GM19372 (cell line): ENCODE results near the gene C1orf167.
A peak's percentile ranks its signal among the peaks of the same experiment; 100 is the strongest.
"Not testable (repeated sequence)": the region's sequence is repeated elsewhere in the genome, so short reads cannot be mapped to it uniquely, and the experiment has no call there.

Source experiments
- ATAC-seq: cut with Tn5 transposase; IDR thresholded peaks from one replicate; pipeline ENCODE4 v1.9.1; 2021; ENCODE audit warnings: mild to moderate bottlenecking, low read depth, moderate library complexity; ENCODE audit not compliant: unreplicated experiment

Gene C1orf167

DNA sequence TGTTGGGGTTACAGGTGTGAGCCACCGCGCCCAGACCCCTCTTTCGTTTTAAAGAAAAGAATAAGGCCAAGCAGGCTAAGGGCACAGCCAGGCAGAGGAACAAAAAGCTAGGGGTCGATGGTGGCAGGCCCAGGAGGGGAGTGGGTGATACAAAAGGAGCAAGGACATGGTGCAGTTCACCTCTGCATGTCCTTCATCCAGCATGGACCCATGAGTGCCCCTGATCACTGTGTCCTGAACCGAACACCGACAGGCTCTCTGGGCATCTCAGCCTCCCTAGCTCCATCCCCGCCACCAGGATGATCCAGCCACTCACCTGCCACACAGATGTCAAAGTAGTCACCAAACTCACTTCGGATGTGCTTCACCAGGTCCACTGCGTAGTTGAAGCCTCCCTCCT, 37.9 kb downstream of the C1orf167 start:
- no peak for ATAC-seq

- ATAC-seq = no peak
Measured at GRCh38 chr1:11800391-11800755, 38.4 kb downstream of the C1orf167 start.

DNA sequence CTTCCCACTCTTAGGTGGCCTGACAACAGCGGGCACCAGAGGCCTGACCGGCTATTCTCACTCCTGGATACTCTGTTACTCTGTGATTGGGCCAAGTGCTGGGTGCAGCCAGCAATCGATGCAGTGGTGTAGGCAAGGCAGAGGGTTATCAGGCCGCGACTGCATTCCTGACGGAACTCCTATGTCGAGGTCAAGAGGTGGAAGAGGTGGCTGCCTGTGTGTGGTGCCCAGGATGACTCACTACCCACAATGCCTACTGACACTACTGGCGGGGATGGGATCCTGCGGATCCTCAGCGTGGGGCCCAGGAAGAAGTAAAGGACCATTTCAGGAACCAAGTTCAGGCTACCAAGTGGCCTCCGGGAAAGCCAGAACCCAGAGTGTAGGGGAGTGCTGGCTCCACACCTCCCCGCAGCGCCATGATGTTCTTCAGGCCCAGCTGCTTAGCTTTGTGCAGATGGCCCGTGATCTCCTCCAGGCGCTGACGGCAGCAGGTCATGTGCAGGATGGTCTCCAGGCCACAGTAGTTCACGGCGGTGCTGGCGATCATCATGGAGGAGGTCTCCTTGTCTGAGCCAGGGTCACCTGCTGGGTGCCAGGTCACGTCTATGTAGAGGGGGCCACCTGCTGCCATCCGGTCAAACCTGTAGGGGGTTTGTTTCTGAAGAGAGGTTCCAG, 38.9 kb downstream of the C1orf167 start:
- ATAC-seq = no peak

- ATAC-seq = no peak
Measured at GRCh38 chr1:11802616-11802972, 40.6 kb downstream of the C1orf167 start.

DNA sequence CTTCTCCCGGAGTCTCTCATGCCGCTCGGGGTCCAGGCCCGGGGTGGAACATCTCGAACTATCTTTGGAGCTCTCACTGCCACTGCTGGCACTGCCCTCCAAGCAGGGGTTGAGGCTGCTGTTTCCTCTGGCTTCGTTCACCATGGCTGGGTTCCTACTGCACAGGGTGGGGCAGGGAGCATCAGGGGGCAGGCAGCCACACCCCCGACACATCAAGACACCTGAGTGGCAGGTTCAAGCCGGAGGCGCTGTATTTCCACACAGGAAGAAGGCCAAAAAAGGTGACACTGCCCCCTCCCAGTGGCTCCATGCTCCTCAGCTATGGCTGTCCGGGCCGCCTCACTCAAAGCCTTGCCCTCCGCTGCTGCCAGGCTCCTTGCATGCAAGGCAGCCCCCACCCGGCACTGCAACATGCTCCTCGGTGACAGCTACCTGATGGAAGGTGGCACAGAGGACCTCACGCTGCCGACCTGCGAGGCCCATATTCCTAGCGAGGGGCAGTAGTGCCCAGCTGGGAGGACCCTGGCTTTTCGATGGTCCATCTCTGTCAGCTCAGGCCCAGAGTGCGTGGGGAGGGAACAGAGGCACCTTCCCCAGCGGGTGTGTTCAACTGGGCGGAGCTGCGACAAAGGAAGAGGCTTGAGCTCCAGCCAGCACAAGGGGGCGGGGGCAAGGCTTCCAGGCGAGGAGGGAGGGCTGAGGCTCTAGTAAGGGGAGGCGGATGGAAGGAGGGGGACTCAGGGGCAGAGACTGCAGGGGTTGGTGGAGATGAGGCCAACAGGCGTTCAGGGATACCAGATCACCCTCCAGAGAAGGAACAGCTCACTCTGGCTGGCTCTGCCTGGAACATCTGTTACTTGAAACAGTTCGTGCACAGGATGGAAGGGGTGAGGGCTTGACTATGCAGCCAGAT, 41.2 kb downstream of the C1orf167 start:
- ATAC-seq = no peak

- ATAC-seq = not testable (repeated sequence)
Measured at GRCh38 chr1:11803924-11804665, 42.1 kb downstream of the C1orf167 start.

DNA sequence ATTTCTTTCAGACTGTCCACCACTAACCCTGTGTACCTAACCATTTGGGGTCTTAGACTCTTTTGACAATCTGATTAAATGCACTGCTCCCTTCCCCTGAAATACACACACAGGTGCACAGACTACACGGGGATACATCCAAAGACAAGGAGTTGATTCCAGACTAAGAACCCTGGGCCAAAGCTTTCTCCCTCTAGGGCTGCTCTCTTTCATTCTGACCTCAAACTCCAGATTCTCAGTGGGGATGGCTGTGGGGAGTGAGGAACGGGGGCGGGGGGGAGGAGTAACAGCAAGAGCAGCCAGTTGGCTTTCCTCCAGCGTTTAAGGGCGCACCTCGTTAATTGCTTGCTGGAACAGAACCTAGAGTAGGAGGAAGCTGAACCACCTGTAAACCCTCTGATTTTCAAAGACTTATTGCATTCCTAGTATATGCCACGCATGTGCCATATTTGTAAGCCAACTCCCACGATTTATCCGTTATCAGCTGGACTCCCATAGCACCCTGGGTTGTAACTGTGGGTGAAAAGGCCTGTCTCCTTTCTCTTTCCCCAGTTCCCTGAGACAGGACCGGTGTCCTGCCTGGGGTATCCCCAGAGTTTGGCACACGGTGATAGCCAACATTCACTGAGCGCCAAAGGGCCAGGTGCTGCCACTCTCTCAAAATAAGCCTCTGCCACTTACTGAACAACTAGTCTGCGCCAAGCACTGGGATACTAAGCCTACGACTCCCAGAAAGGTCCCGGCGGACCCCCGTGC, 42.9 kb downstream of the C1orf167 start:
- no peak for ATAC-seq

- ATAC-seq = peak; percentile 75
Measured at GRCh38 chr1:11805422-11806306, 43.7 kb downstream of the C1orf167 start, which contains the start of the genes CLCN6 and MTHFR. TSS of gene CLCN6 (plus strand) at chr1:11806191. CDS start at chr1:11806263, 72 bp downstream. TSS of gene MTHFR (minus strand) at chr1:11805964. CDS start at chr1:11803116, 2,848 bp downstream.

DNA sequence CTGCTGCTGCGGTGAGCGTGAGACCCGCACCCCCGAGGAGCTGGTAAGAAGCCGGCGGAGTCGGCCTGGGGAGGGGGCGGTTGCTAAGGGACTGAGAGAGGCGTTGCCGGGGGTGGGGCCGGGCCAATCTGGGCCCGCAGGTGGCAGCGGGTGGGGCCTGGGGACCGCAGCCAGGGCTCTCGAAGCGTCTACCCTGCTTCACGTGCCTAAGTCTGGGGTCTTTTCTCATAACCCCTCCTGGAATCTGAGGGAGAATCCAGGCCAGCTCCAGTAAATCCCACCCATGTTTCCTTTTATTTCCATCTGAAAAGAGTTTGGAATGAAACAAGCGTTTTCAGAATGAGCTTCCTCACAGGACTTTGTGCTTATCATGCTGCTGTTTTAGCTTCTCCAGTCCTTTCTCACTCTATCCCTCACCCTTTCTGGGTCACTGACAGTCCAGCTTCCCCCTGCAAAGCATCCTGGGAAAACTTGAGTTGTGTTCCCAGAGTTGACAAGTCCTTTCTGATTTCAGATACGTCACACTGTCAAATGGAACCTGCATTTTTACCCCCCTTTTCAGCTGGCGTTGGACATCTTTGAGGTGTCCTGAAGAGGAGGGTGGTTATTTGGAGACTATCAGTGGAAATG, 44.4 kb downstream of the C1orf167 start:
- peak; percentile 39 for ATAC-seq

GRCh38 chr1:11807133-11807532, 45.1 kb downstream of the C1orf167 start:
- no peak for ATAC-seq

- no peak for ATAC-seq
Measured at GRCh38 chr1:11813021-11813420, 51.0 kb downstream of the C1orf167 start.

DNA sequence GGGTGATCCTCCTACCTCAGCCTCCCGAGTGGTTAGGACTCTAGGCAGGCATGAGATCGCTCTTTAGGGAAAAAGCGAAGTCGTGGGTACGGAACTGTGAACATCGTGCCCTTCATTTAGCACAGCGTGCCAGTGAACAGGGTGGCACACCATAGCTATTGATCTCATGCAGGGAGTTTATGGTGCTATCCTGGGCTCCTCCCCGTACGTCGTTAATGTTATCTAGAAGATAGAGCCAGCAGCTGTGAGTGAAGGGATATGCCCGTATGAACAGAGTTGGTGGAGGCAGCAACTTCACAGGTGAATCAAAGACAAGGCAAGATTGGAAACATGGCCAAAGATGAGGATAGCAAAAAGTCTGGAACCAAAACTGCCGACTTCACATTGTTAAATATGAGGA, 55.2 kb downstream of the C1orf167 start:
- ATAC-seq = no peak

- ATAC-seq = no peak
Measured at GRCh38 chr1:11822091-11822490, 60.1 kb downstream of the C1orf167 start.

DNA sequence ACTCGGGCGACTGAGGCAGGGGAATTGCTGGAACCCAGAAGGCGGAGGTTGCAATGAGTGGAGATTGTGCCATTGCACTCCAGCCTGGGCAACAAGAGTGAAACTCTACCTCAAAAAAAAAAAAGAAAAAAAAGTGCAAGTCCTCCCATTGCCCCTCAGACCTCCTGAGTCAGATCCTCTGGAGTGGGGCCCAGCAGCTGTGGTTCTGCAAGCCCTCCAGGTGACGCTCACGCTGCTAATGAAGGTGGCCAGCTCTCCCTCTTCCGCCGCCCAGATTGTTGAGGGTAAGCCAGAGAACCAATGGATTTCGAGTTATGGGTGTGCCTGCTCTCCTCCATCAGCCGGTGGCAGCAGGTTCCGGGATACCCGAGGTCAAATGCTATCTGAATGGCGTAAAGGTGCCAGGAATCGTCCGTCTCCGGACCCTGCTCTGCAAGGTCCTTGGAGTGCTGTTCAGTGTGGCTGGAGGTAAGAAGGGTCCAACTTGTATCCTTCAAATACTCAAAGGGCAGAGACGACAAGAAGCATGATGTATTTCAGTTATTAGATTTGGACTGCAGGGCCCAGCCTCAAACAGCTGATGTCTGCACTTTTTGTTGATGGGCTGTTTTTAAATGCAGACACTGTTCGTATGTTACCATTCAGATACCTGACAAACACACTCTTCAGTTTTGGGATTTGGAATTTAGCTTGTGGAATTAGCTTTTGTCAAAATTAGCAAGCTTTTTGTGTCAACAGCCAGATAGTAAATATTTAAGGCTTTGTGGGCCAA, 61.6 kb downstream of the C1orf167 start:
- no peak for ATAC-seq

DNA sequence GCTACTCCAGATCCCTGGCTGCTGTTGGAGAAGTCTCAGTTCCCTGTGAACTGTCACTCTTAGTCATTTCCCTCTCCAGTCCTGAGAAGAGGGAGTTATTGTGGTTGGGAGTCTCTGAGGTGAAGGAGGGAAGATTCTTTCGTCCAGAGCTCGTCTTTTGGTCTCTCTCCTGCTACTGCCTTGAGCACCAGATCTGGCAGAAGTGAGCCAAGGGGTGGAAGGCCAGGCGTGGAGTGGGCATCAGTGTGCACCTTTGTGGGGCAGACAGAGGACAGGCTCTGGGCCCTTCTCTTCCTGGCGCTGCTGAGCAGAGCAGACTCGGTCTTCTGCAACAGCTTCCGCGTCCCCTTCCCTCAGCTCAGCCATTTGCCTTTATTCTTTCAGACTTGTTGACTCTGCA, 63.1 kb downstream of the C1orf167 start:
- no peak for ATAC-seq

- ATAC-seq = no peak
Measured at GRCh38 chr1:11826946-11827345, 65.0 kb downstream of the C1orf167 start.

- ATAC-seq = no peak
Measured at GRCh38 chr1:11828511-11828910, 66.5 kb downstream of the C1orf167 start.
